DND-41 (cell line): ENCODE results near the gene MMP20.

Experiments used
- EZH2 ChIP-seq: IDR thresholded peaks from 3 replicates; pipeline ENCODE4 v1.6.1; 2012; ENCODE audit warnings: borderline replicate concordance, low read depth, mild to moderate bottlenecking, moderate library complexity, low read length, inconsistent platforms; ENCODE audit not compliant: severe bottlenecking
- TF ChIP-seq, protein P1 (sequence below): IDR thresholded peaks from 2 replicates; pipeline ENCODE4 v1.5.1; 2012; ENCODE audit warnings: borderline replicate concordance, low read length, moderate library complexity, mild to moderate bottlenecking; ENCODE audit not compliant: poor library complexity, severe bottlenecking; ENCODE audit errors: extremely low read depth

GRCh38 chr11:102551169-102551781, 73.9 kb downstream of the MMP20 start:
- TF ChIP-seq EZH2 = no peak
- TF ChIP-seq, protein P1, sequence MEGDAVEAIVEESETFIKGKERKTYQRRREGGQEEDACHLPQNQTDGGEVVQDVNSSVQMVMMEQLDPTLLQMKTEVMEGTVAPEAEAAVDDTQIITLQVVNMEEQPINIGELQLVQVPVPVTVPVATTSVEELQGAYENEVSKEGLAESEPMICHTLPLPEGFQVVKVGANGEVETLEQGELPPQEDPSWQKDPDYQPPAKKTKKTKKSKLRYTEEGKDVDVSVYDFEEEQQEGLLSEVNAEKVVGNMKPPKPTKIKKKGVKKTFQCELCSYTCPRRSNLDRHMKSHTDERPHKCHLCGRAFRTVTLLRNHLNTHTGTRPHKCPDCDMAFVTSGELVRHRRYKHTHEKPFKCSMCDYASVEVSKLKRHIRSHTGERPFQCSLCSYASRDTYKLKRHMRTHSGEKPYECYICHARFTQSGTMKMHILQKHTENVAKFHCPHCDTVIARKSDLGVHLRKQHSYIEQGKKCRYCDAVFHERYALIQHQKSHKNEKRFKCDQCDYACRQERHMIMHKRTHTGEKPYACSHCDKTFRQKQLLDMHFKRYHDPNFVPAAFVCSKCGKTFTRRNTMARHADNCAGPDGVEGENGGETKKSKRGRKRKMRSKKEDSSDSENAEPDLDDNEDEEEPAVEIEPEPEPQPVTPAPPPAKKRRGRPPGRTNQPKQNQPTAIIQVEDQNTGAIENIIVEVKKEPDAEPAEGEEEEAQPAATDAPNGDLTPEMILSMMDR = no peak
